Upper lobe of right lung (tissue), 1 donor: Measurements from ENCODE around the gene OSBPL2. TPM values are rescaled to one million over a fixed set of nuclear protein-coding genes. Genes with fewer than 3 reads are reported as not detected.

Experiments
- ATAC-seq: fragments of 200-7000 bp; cut with Tn5 transposase; one replicate; pipeline ENCODE4 v1.9.1; 2020; ENCODE audit warnings: mild to moderate bottlenecking, moderate library complexity
- DNase-seq: peaks from one replicate; pipeline ENCODE4 v3.0.0-alpha.2; 2020
- H3K27ac ChIP-seq: fragments of 200-600 bp; one replicate; pipeline ENCODE4 v1.8.0; 2022
- H3K27me3 ChIP-seq: fragments of 200-600 bp; one replicate; pipeline ENCODE4 v1.8.0; 2022; ENCODE audit warnings: mild to moderate bottlenecking
- H3K36me3 ChIP-seq: fragments of 200-600 bp; one replicate; pipeline ENCODE4 v1.8.0; 2022
- H3K4me1 ChIP-seq: fragments of 200-600 bp; one replicate; pipeline ENCODE4 v1.8.0; 2022
- H3K4me3 ChIP-seq: fragments of 200-600 bp; one replicate; pipeline ENCODE4 v1.8.0; 2022; ENCODE audit warnings: mild to moderate bottlenecking
- H3K9me3 ChIP-seq: fragments of 200-600 bp; one replicate; pipeline ENCODE4 v1.8.0; 2022
- intact Hi-C: fragments of 100-400 bp; cut with DNase I; formaldehyde crosslinking; loops from one replicate; pipeline ENCODE4 v1.11.0; 2022
- total RNA-seq: library from RNA; stranded (reverse); fragmentation: NEBNext Ultra II Directional; extraction: Animal tissue kit (Norgen Biotek cat#: 25700); gene quantifications from one replicate; pipeline ENCODE4 v1.2.1, GENCODE V29; 2021
- TF ChIP-seq, protein P1 (sequence below): fragments of 200-600 bp; IDR thresholded peaks from one replicate; pipeline ENCODE4 v1.8.0; 2022; ENCODE audit warnings: antibody characterized with exemption
- donor health status: DM: no; HTN: yes; CAD: no; lungs with severe emphysema.

Gene OSBPL2
- total RNA-seq, 1 donor from 2014 or later, result 52.3 TPM

GRCh38 chr20:62243906-62244515 lies 5.7 kb downstream of the OSBPL2 start:
- intact Hi-C loops, result no loop called here
- no peak overlapping the region for H3K27ac ChIP-seq
- H3K9me3 ChIP-seq, result no peaks in the 10 kb centered on the region
- H3K27me3 ChIP-seq, result no peaks in the 10 kb centered on the region
- peaks cover 25% of the 10 kb centered on the region for H3K4me1 ChIP-seq
- DNase-seq (no peak), ATAC-seq (no peak)
- peaks cover 8% of the 10 kb centered on the region for H3K36me3 ChIP-seq
- H3K4me3 ChIP-seq, result no peak overlapping the region
- TF ChIP-seq, protein P1, sequence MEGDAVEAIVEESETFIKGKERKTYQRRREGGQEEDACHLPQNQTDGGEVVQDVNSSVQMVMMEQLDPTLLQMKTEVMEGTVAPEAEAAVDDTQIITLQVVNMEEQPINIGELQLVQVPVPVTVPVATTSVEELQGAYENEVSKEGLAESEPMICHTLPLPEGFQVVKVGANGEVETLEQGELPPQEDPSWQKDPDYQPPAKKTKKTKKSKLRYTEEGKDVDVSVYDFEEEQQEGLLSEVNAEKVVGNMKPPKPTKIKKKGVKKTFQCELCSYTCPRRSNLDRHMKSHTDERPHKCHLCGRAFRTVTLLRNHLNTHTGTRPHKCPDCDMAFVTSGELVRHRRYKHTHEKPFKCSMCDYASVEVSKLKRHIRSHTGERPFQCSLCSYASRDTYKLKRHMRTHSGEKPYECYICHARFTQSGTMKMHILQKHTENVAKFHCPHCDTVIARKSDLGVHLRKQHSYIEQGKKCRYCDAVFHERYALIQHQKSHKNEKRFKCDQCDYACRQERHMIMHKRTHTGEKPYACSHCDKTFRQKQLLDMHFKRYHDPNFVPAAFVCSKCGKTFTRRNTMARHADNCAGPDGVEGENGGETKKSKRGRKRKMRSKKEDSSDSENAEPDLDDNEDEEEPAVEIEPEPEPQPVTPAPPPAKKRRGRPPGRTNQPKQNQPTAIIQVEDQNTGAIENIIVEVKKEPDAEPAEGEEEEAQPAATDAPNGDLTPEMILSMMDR, result no peak

GRCh38 chr20:62244644-62245108 lies 6.4 kb downstream of the OSBPL2 start:
- Histone ChIP-seq H3K27ac (no peak overlapping the region), H3K9me3 (no peaks in the 10 kb centered on the region), H3K27me3 (no peaks in the 10 kb centered on the region), H3K4me3 (no peak overlapping the region), H3K4me1 (peaks cover 19% of the 10 kb centered on the region), H3K36me3 (peaks cover 8% of the 10 kb centered on the region)
- ATAC-seq (peak; percentile 36), DNase-seq (no peak)
- intact Hi-C loops, result no loop called here
- TF ChIP-seq, protein P1, result no peak

DNA sequence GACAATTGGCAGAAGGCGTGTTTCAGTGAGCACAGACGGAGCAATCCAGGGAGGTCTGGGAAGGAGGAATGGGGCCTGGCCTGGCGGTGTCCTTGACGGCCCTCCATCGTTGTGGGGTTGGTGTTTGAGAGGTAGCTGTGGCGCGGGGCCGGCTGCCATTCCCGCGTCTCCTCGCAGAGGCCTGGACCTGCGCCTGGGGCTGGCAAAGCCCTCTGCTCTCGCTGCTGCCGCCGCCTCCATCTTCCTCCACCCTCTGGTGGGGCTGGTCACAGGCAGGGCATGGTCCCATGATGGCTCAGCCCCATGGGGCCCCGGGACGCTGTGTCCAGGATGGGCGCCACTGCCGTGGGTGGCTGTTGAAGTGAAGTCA lies 7.6 kb downstream of the OSBPL2 start:
- Histone ChIP-seq H3K27ac (no peak overlapping the region), H3K27me3 (no peaks in the 10 kb centered on the region), H3K4me1 (peaks cover 11% of the 10 kb centered on the region), H3K9me3 (no peaks in the 10 kb centered on the region), H3K4me3 (no peak overlapping the region), H3K36me3 (peaks cover 8% of the 10 kb centered on the region)
- ATAC-seq (no peak), DNase-seq (no peak)
- intact Hi-C loops, result no loop called here
- TF ChIP-seq, protein P1, result no peak

GRCh38 chr20:62246431-62246830 lies 8.1 kb downstream of the OSBPL2 start:
- TF ChIP-seq, protein P1, result no peak
- ATAC-seq, result no peak
- Histone ChIP-seq H3K9me3 (no peaks in the 10 kb centered on the region), H3K27me3 (no peaks in the 10 kb centered on the region), H3K36me3 (peaks cover 8% of the 10 kb centered on the region), H3K4me1 (peaks cover 11% of the 10 kb centered on the region), H3K4me3 (no peak overlapping the region), H3K27ac (no peak overlapping the region)
- DNase-seq, result no peak
- intact Hi-C loops, result no loop called here

GRCh38 chr20:62246872-62247652 lies 8.7 kb downstream of the OSBPL2 start:
- DNase-seq (no peak), ATAC-seq (peak; percentile 33)
- H3K36me3 ChIP-seq, result peaks cover 6% of the 10 kb centered on the region
- no peaks in the 10 kb centered on the region for H3K27me3 ChIP-seq
- H3K27ac ChIP-seq, result no peak overlapping the region
- H3K4me3 ChIP-seq, result no peak overlapping the region
- TF ChIP-seq, protein P1, result no peak
- H3K4me1 ChIP-seq, result peaks cover 5% of the 10 kb centered on the region
- H3K9me3 ChIP-seq, result no peaks in the 10 kb centered on the region
- intact Hi-C loops, result no loop called here
